H1 (cell line): Measurements from ENCODE around the gene IRF3. TPM values are rescaled to one million over a fixed set of nuclear protein-coding genes. Genes with fewer than 3 reads are reported as not detected.

Source experiments
- CTCF ChIA-PET: fragments of 300-600 bp; sonication (Branson Sonifier 250); formaldehyde crosslinking; loops from one replicate; lab custom pipeline; 2021; ENCODE audit not compliant: partially characterized antibody; lab: Charles Lee
- POLR2A ChIA-PET: fragments of 300-600 bp; sonication (Branson Sonifier 250); formaldehyde crosslinking; loops from one replicate; lab custom pipeline; 2021; ENCODE audit warnings: inconsistent platforms; ENCODE audit not compliant: partially characterized antibody; lab: Charles Lee
- DNase-seq, 2 experiments: peaks; one replicate each; pipeline versions ENCODE4 v3.0.0 to v3.0.0-alpha.2; 2010 to 2022; ENCODE audit warnings: low spot score in 2 of 2, low read depth in 1 of 2, mixed read lengths in 1 of 2
- FAIRE-seq: peaks from 2 replicates; lab custom pipeline; 2011; peaks lifted over from hg19 to GRCh38; lab: Jason Lieb, UNC
- H2AFZ ChIP-seq: 2 replicates; pipeline ENCODE4 v1.8.1; 2012; ENCODE audit warnings: low read length, inconsistent platforms
- H2AK5ac ChIP-seq: 2 replicates; pipeline ENCODE4 v1.6.1; 2013; ENCODE audit warnings: low read depth, low read length
- H2BK120ac ChIP-seq: replicated peaks from 2 replicates; pipeline ENCODE3; 2013; ENCODE audit warnings: low read depth, low read length, inconsistent platforms
- H2BK12ac ChIP-seq: 2 replicates; pipeline ENCODE4 v1.6.1; 2013; ENCODE audit warnings: low read depth, low read length
- H2BK15ac ChIP-seq: 2 replicates; pipeline ENCODE4 v1.6.1; 2013; ENCODE audit warnings: low read length
- H2BK20ac ChIP-seq: 2 replicates; pipeline ENCODE4 v1.6.1; 2013; ENCODE audit warnings: low read length
- H2BK5ac ChIP-seq: 2 replicates; pipeline ENCODE4 v1.6.1; 2013; ENCODE audit warnings: low read depth, low read length
- H3K14ac ChIP-seq: 2 replicates; pipeline ENCODE4 v1.6.1; 2013; ENCODE audit warnings: inconsistent platforms; ENCODE audit not compliant: insufficient read length
- H3K18ac ChIP-seq: 2 replicates; pipeline ENCODE4 v1.6.1; 2013; ENCODE audit warnings: low read length; ENCODE audit errors: extremely low read depth
- H3K23ac ChIP-seq: 2 replicates; pipeline ENCODE4 v1.6.1; 2013; ENCODE audit warnings: inconsistent platforms; ENCODE audit not compliant: insufficient read length
- H3K23me2 ChIP-seq: 2 replicates; pipeline ENCODE4 v1.6.1; 2013; ENCODE audit warnings: low read depth, low read length
- H3K27ac ChIP-seq: 2 replicates; pipeline ENCODE4 v1.6.1; 2011; ENCODE audit warnings: low read depth, low read length, inconsistent platforms
- H3K27me3 ChIP-seq, 4 experiments: replicated peaks in 1 of 4; 1 replicate in 1 of 4; 2 replicates in 3 of 4; pipeline versions ENCODE4 v1.6.1 to v1.8.1; 2011 to 2013; ENCODE audit warnings: low read length in 3 of 4, mild to moderate bottlenecking in 3 of 4, inconsistent platforms in 2 of 4, mixed read lengths in 2 of 4, moderate library complexity in 1 of 4; ENCODE audit not compliant: control insufficient read depth in 3 of 4, insufficient read depth in 3 of 4; ENCODE audit errors: extremely low read depth in 1 of 4
- H3K36me3 ChIP-seq, 4 experiments: 2 replicates each; pipeline versions ENCODE4 v1.6.1 to v1.8.1; 2011 to 2013; ENCODE audit warnings: mild to moderate bottlenecking in 4 of 4, low read length in 3 of 4, moderate library complexity in 2 of 4, control low read depth in 1 of 4, inconsistent platforms in 1 of 4; ENCODE audit not compliant: insufficient read depth in 4 of 4, control insufficient read depth in 2 of 4
- H3K4ac ChIP-seq: replicated peaks from 2 replicates; pipeline ENCODE3; 2013; ENCODE audit warnings: low read length, low read depth, mixed read lengths, inconsistent platforms; ENCODE audit not compliant: insufficient read length
- H3K4me1 ChIP-seq, 4 experiments: replicated peaks in 1 of 4; 1 replicate in 1 of 4; 2 replicates in 3 of 4; pipeline versions ENCODE4 v1.6.1 to v1.8.1; 2011 to 2013; ENCODE audit warnings: low read length in 3 of 4, inconsistent platforms in 2 of 4, mixed read lengths in 1 of 4; ENCODE audit not compliant: insufficient read depth in 4 of 4, control insufficient read depth in 3 of 4
- H3K4me2 ChIP-seq, 2 experiments: 2 replicates each; pipeline versions ENCODE4 v1.6.1 to v1.8.1; 2011 to 2013; ENCODE audit warnings: low read depth in 2 of 2, low read length in 2 of 2, control low read depth in 1 of 2, inconsistent platforms in 1 of 2, mild to moderate bottlenecking in 1 of 2; ENCODE audit not compliant: insufficient read depth in 1 of 2
- H3K4me3 ChIP-seq, 4 experiments: fragments of 200-600, 300-600 bp in 1 of 4; sonication (generic), shearing (Covaris generic), sonication (Bioruptor Twin) in 1 of 4; 2 replicates each; pipeline versions ENCODE4 v1.5.1 to v1.8.1; 2011 to 2016; ENCODE audit warnings: low read length in 4 of 4, low read depth in 3 of 4, control low read depth in 2 of 4, inconsistent platforms in 2 of 4, mild to moderate bottlenecking in 2 of 4, mixed read lengths in 1 of 4, moderate library complexity in 1 of 4; ENCODE audit not compliant: insufficient read depth in 2 of 4; ENCODE audit errors: extremely low read depth in 1 of 4
- H3K56ac ChIP-seq: replicated peaks from 2 replicates; pipeline ENCODE3; 2013; ENCODE audit warnings: low read depth, mild to moderate bottlenecking, mixed read lengths, low read length, inconsistent platforms; ENCODE audit not compliant: insufficient read length
- H3K79me1 ChIP-seq: 2 replicates; pipeline ENCODE4 v1.6.1; 2013; ENCODE audit warnings: low read depth, low read length, control low read depth
- H3K79me2 ChIP-seq, 2 experiments: 2 replicates each; pipeline versions ENCODE4 v1.6.1 to v1.8.1; 2012 to 2013; ENCODE audit warnings: low read length in 2 of 2, mild to moderate bottlenecking in 2 of 2, inconsistent platforms in 1 of 2; ENCODE audit not compliant: insufficient read depth in 2 of 2, control insufficient read depth in 1 of 2
- H3K9ac ChIP-seq, 4 experiments: replicated peaks in 1 of 4; 1 replicate in 1 of 4; 2 replicates in 3 of 4; pipeline versions ENCODE4 v1.6.1 to v1.8.1; 2011 to 2013; ENCODE audit warnings: low read depth in 3 of 4, low read length in 3 of 4, control low read depth in 2 of 4, mild to moderate bottlenecking in 2 of 4, moderate library complexity in 2 of 4, inconsistent platforms in 1 of 4; ENCODE audit errors: extremely low read depth in 1 of 4
- H3K9me3 ChIP-seq, 2 experiments: 2 replicates each; pipeline versions ENCODE4 v1.6.1 to v1.8.1; 2012 to 2013; ENCODE audit warnings: mild to moderate bottlenecking in 2 of 2, moderate library complexity in 2 of 2, control low read depth in 1 of 2, inconsistent platforms in 1 of 2, low read depth in 1 of 2, low read length in 1 of 2, mixed read lengths in 1 of 2; ENCODE audit not compliant: insufficient read depth in 2 of 2
- H4K20me1 ChIP-seq, 2 experiments: replicated peaks in 1 of 2; 2 replicates each; pipeline versions ENCODE3 to v1.8.1; 2011 to 2013; ENCODE audit warnings: inconsistent platforms in 2 of 2, low read length in 2 of 2, mild to moderate bottlenecking in 1 of 2; ENCODE audit not compliant: insufficient read depth in 2 of 2, control insufficient read depth in 1 of 2
- H4K5ac ChIP-seq: 2 replicates; pipeline ENCODE4 v1.6.1; 2013; ENCODE audit warnings: low read length, low read depth, mixed read lengths, inconsistent platforms; ENCODE audit not compliant: insufficient read length
- H4K8ac ChIP-seq: 2 replicates; pipeline ENCODE4 v1.8.0; 2013; ENCODE audit warnings: mild to moderate bottlenecking, moderate library complexity, low read length, inconsistent platforms; ENCODE audit not compliant: insufficient read depth; ENCODE audit errors: extremely low read depth
- H4K91ac ChIP-seq: replicated peaks from 2 replicates; pipeline ENCODE3; 2013; ENCODE audit warnings: low read length, mixed read lengths, inconsistent platforms; ENCODE audit not compliant: insufficient read length
- BRCA1 ChIP-seq: IDR thresholded peaks from 2 replicates; pipeline ENCODE4 v1.6.1; 2012; ENCODE audit warnings: low read depth, low read length, improper control_type of control experiment
- CTCF ChIP-seq, 3 experiments: IDR thresholded peaks; 1 replicate in 2 of 3; 2 replicates in 1 of 3; pipeline versions ENCODE4 v1.5.1 to v1.6.1; 2011; ENCODE audit warnings: low read length in 3 of 3, mild to moderate bottlenecking in 3 of 3, inconsistent platforms in 2 of 3, low read depth in 1 of 3, moderate library complexity in 1 of 3; ENCODE audit not compliant: insufficient read depth in 1 of 3; ENCODE audit errors: control extremely low read depth in 1 of 3
- SIX5 ChIP-seq: IDR thresholded peaks from 2 replicates; pipeline ENCODE4 v1.6.1; 2011; ENCODE audit warnings: mild to moderate bottlenecking, low read depth, low read length
- WGBS, 2 experiments: shearing (Covaris generic) in 1 of 2; methylation state at CpG; one replicate each; pipeline versions ENCODE4 v1.1.6 to v1.1.7; 2013 to 2015; ENCODE audit warnings: low lambda C conversion rate in 2 of 2, mixed read lengths in 2 of 2, inconsistent platforms in 1 of 2, low coverage in 1 of 2, missing lambda C conversion rate in 1 of 2; ENCODE audit not compliant: insufficient replicate concordance in 2 of 2, insufficient coverage in 1 of 2, insufficient read length in 1 of 2; ENCODE audit errors: extremely low coverage in 1 of 2, missing lambda C conversion rate in 1 of 2; 5-methylcytosine and 5-hydroxymethylcytosine counted together
- polyA plus RNA-seq, 7 experiments: library from polyadenylated mRNA; depleted of rRNA in 3 of 7; stranded (reverse) in 5 of 7; unstranded in 2 of 7; fragments of >200 nt in 5 of 7; fragments of 200-250 nt in 2 of 7; gene quantifications; 1 replicate in 5 of 7; 2 replicates in 1 of 7; 4 replicates in 1 of 7; pipeline versions ENCODE4 v1.2.1 to v1.2.3, GENCODE V29; 2011 to 2013; ENCODE audit warnings: missing spikeins in 2 of 7, mixed read lengths in 2 of 7
- total RNA-seq: library from RNA; stranded (reverse); fragmentation: NEBNext Ultra II Directional; extraction: Animal tissue kit (Norgen Biotek cat#: 25700); gene quantifications from 2 replicates; pipeline ENCODE4 v1.2.1, GENCODE V29; 2021

The IRF3 gene
- total and polyA plus RNA-seq, 2 of the 8 experiments (the other 6 are each of a cell fraction or from before 2014, with no cell fraction given) = 103 to 114 TPM

- whole genome bisulfite sequencing, 2 experiments = 5% methylated on average over 5 of the region's 9 CpGs; no CpG with 5 or more reads in 1 of the 2 experiments
- H3K79me1 ChIP-seq = peaks cover 3% of the 10 kb centered on the region
- peak overlapping the region; percentile 85 to 89 for H3K4me2 ChIP-seq
- H3K9me3 ChIP-seq = no peaks in the 10 kb centered on the region
- peaks cover 6 to 9% of the 10 kb centered on the region in 2 experiments for H4K20me1 ChIP-seq
- no peak overlapping the region for H2BK120ac ChIP-seq
- peak overlapping the region; percentile 53 to 65 (median 60) for H3K9ac ChIP-seq
- no peak overlapping the region for H3K27ac ChIP-seq
- peaks cover 5 to 32% of the 10 kb centered on the region in 2 experiments; a peak in 2 of 4 replicates for H3K79me2 ChIP-seq
- H3K14ac ChIP-seq = no peak overlapping the region
- H4K8ac ChIP-seq = no peak overlapping the region
- peaks cover 15% of the 10 kb centered on the region for H3K23me2 ChIP-seq
- H3K56ac ChIP-seq = no peak overlapping the region
- H2BK12ac ChIP-seq = no peak overlapping the region
- no peak overlapping the region for H3K4ac ChIP-seq
- H2AK5ac ChIP-seq = no peak overlapping the region
- DNase-seq (no peak), FAIRE-seq (no peak)
- no peak overlapping the region; the same call in 1 of the 2 replicates for H2BK5ac ChIP-seq
- no peak overlapping the region for H2BK15ac ChIP-seq
- peaks cover 11 to 36% (median 21%) of the 10 kb centered on the region in 4 experiments; a peak in 7 of 8 replicates for H3K36me3 ChIP-seq
- H3K4me3 ChIP-seq = peak overlapping the region; percentile 89 to 98 (median 96)
- no peak overlapping the region for H3K18ac ChIP-seq
- peaks cover 0 to 7% (median 2%) of the 10 kb centered on the region in 4 experiments; a peak in 4 of 7 replicates for H3K4me1 ChIP-seq
- no peak overlapping the region for H4K5ac ChIP-seq
- no peaks in the 10 kb centered on the region for H3K27me3 ChIP-seq
- CTCF ChIA-PET = interaction anchor here (0.7 to 2.3 kb wide), 5 partner anchors 11 to 23 kb away, joined by 3 to 8 read pairs (median 5); no protein-coding TSS in a partner anchor
- TF ChIP-seq BRCA1 (no peak), SIX5 (peak; percentile 73), CTCF (IDR thresholded peaks at IDR 0.05; ENCODE audit: control extremely low read depth in 1 of 3, insufficient read depth in 1 of 3, low read depth in 1 of 3, low read length in 3 of 3) (peak in 1 of 3 experiments; percentile 15; a peak in 1 of 4 replicates)
- no peak overlapping the region for H4K91ac ChIP-seq
- POLR2A ChIA-PET = interaction anchor here (1.4 to 18.0 kb wide), 8 partner anchors 8 to 174 kb away, joined by 4 to 275 read pairs (median 10); partner anchors contain the start of genes ADM5, CPT1C, PRMT1 and PRR12
- H2BK20ac ChIP-seq = no peak overlapping the region
- H2AFZ ChIP-seq = no peak overlapping the region
- no peak overlapping the region for H3K23ac ChIP-seq
Measured at GRCh38 chr19:49666120-49666444, 425 bp upstream of the IRF3 start.
